NCI-H187 treated with DMSO at 0.1 percent for 48 hours (cell line): Measurements from ENCODE around the gene LRRN2.

ENCODE experiments used
- DNase-seq: peaks from one replicate; lab custom pipeline; 2025; lab: John Stamatoyannopoulos, UW

LRRN2 gene

GRCh38 chr1:204600203-204600602 is 85.3 kb downstream of the LRRN2 start:
- no peak for DNase-seq

GRCh38 chr1:204599596-204599995 is 85.9 kb downstream of the LRRN2 start:
- DNase-seq: no peak

DNA sequence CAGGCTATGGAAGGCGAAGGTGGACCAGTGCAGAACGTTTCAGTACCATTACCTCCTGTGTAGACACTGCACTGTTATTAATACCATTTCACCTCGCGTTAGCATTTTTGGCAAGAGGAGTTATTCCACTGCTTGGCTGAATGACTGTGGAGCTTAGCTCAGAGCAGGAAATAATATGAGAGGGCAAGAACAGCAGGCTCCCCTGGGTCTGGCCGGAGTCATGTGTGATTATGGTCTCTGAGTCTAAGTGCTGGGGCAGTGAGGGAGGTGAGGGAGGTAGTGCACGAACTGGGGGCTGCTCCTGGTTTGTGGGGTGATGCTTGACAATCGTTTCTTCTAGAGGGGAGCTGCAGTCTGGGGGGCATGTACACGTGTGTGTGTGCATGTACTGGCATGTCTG is 86.4 kb downstream of the LRRN2 start:
- DNase-seq: no peak

- no peak for DNase-seq
Measured at GRCh38 chr1:204598319-204598969, 87.1 kb downstream of the LRRN2 start.

- DNase-seq: no peak
Measured at GRCh38 chr1:204592246-204592948, 93.1 kb downstream of the LRRN2 start.

DNA sequence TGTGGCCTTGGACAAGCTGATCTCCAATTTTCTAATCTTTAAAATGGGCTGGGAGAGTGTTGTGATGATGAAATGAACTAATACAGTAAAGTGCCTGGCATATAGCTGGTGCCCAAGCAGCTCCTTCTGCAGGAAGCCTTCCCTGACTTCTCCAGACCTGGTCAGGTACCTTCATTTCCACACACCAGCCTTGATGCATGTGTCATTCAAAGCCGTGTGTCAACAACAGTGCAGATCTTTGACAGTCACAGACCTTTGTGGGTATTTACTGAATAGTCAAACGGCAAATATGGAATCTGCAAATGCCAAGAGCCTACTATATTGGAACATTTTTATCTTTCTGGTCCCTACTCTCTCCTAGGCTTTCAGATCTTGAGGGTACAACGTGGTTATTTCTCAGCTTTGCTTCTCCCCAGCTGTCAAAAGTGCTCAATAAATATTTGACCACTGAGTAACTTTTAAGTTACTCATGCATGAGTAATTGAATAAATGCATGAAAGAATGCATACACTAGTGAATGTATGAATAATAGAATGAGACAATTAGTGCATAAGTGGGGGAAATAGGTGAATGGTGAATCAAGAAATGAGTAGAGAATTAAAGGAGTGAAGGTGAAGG is 94.0 kb downstream of the LRRN2 start:
- no peak for DNase-seq

- no peak for DNase-seq
Measured at GRCh38 chr1:204589409-204590038, 96.0 kb downstream of the LRRN2 start.

- DNase-seq: no peak
Measured at GRCh38 chr1:204588826-204589225, 96.7 kb downstream of the LRRN2 start.

- no peak for DNase-seq
Measured at GRCh38 chr1:204587621-204588020, 97.9 kb downstream of the LRRN2 start.

DNA sequence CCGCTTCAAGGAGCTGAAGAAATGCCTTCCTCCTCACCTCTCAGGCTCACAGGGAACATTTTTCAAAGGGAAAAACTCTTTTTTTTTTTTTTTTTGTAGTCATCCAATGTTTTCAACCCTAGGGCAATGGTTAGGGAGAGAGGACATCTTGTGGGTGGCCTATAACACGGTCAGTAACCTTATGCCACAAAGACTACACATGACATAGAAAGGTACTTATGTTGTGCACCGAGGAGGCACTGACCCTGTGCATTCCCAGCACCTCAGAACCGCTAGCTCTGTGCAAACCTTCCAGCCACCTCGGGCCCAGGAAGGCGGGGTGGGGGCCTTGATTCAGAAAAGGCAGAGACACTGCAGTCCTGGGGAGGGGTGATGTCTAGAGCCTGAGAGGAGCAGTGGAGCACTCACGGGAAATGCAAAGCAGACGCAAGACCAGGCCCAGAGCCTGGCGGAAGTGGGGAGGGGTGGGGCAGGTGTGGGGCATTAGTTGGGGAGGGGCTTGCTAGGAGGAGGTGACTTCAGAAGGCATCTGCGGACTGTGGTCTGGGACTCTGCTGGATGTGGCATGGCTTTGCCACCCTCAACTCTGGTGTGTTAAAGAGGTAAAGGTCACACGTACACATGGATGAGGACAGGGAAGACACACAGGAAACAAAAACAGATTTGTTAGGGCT is 100.7 kb downstream of the LRRN2 start:
- DNase-seq: no peak

DNA sequence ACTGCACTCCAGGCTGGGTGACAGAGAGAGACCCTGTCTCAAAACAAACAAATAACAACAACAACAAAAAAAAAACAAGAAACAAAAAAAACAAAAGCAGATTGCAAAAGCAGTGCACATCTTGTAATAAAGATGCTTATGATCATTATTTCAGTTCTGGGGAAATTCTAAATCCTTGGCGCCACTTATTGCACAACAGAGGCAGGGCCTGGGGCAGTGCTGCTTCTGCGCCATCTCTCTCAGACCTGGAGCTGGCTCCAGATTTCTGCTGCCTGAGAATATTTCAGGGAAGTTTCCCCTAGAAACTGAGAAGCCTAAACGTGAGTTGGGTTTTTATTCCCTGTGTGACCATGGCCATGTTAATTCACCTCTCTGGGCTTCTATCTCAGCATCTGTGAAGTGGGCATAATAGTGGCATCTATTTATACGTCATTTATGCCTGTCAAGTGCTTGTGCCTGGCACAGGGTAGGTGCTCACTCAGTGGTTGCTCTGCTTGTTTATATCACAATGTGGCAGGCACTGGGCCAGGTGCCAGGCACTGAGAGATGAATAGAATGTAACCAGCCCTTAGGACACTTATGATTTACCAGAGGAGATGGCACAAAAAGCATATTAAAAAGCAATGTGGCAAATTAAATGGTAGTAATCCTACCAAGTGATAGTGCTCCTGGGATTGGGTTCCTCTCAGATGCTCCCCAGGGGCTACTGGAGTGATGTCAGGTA is 101.5 kb downstream of the LRRN2 start:
- DNase-seq: no peak

DNA sequence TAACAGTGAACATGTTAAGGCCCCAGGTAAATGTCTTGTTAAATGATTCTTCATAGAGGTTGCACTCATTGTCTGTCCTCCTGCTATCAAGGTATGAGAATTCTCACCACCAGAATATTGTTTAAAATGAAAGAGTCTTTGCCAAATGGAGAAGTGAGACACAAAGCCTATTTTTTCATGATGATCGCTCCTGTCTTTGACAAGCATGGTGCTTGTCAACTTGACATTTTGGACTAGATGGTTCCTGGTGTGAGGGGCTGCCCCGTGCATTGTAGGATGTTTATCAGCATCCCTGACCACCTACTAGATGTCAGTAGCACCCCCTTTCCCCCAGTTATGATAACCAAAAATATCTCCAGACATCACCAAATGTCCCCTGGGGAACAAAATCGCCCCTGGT is 103.8 kb downstream of the LRRN2 start:
- no peak for DNase-seq

DNA sequence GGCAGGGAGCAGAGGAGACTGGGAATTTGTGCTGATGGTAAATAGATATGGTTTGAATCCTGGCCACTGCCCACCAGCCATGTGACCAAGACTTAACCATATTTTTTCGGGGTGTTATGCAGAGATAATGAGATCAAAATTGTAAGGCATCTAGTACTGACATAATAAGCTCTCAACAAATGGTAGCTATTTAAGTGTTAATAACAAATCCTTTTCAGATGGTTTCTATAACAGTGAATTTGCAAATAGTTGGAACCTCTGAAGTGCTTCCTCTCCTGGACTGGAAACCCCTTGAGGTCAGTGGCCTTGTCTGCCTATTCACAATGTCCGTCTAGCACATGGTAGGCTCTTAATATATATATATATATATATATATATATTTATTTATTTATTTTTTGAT is 104.7 kb downstream of the LRRN2 start:
- no peak for DNase-seq

DNA sequence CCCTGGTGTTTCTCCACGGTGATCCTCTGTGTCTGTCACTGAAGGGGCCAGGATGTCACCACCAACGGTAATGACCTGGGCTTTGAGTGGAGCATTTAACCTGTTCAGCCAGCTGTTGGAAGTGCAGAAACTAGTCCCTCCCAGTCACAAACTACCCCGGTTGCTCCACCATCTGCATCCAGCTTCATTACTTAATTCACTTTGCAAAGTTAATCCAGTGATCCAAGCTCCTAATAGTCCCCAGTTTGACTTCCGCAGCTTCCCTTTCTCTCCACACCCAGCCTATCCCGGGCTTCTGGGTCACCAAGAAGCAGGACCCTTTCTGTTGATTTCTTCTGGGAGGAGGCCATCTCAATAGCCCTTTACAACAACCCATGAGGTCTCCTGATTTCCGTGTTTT is 105.9 kb downstream of the LRRN2 start:
- no peak for DNase-seq

GRCh38 chr1:204578867-204579664 is 106.5 kb downstream of the LRRN2 start:
- DNase-seq: no peak

DNA sequence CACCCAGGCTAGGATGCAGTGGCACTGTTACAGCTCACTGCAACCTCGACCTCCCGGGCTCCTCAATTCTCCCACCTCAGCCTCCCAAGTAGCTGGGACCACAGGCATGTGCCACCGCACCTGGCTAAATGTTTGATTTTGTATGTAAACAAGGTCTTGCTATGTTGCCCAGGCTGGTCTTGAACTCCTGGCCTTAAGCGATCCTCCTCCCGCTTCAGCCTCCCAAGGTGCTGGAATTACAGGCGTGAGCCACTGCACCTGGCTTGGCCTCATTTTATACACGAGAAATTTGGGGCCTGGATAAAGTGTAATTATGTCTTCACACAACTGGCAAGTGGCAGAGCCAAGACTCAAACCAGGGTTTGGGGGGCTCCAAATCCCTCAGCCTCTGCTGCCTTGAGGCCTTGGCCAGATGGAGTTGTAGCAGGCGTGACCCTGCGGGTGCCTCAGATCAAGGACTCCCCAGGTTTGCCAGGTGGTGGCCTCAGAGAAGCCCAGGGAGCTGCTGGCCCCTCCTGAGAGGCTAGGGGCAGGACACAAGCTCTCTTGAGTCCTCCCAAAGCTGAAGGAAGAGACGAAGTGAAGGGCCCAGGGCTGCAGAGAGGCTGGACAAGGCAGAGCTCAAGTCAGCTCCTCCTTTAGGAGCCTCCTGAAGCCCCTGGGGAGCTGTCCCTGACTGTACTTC is 107.6 kb downstream of the LRRN2 start:
- no peak for DNase-seq

DNA sequence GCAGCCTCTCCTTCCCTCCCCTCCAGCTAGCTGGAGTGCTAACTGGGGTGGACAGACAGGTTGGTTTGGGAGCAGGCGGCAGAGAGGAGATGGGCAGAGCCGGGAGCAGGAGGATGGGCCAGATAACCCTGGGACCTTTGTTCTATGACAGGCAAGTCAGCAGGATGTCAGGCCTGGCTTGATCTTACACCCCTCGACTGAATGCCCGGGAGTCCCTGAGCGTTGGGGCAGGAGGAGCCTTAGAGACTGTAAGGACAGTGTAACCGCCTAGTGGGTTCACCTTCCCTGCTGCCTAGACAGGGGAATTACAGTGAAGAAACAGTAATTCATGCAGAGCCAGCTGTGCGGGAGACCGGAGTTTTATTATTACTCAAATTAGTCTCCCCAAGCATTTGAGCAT is 109.1 kb downstream of the LRRN2 start:
- DNase-seq: no peak

- no peak for DNase-seq
Measured at GRCh38 chr1:204575221-204576190, 110.0 kb downstream of the LRRN2 start.

GRCh38 chr1:204574865-204575163 is 110.7 kb downstream of the LRRN2 start:
- DNase-seq: no peak
